HL-60 (cell line): ENCODE results near the gene COL4A6.

ENCODE experiments used
- DNase-seq, 2 experiments: peaks; one replicate each; pipeline ENCODE4 v3.0.0-alpha.2; 2010 to 2020; ENCODE audit warnings: low read depth in 1 of 2, low spot score in 1 of 2
- H3K27ac ChIP-seq: fragments of 250-450 bp; sonication (Bioruptor Pico); replicated peaks from 2 replicates; pipeline ENCODE4 v1.5.1; 2020; ENCODE audit warnings: mild to moderate bottlenecking, moderate library complexity
- H3K27me3 ChIP-seq: fragments of 250-450 bp; sonication (Bioruptor Pico); 2 replicates; pipeline ENCODE4 v1.5.1; 2021; ENCODE audit warnings: mild to moderate bottlenecking, moderate library complexity; ENCODE audit not compliant: insufficient read depth, poor library complexity, severe bottlenecking
- H3K4me3 ChIP-seq: replicated peaks from 2 replicates; pipeline ENCODE4 v1.5.1; 2011; ENCODE audit warnings: mild to moderate bottlenecking, control low read depth, low read length; ENCODE audit not compliant: insufficient read depth
- CTCF ChIP-seq: IDR thresholded peaks from one replicate; pipeline ENCODE4 v1.5.1; 2011; ENCODE audit warnings: low read length, control low read depth, inconsistent platforms; ENCODE audit not compliant: insufficient read depth
- GABPA ChIP-seq: IDR thresholded peaks from 2 replicates; pipeline ENCODE4 v1.6.1; 2012; ENCODE audit warnings: low read depth
- POLR2AphosphoS5 ChIP-seq: IDR thresholded peaks from 2 replicates; pipeline ENCODE4 v1.6.1; 2012; ENCODE audit warnings: low read depth
- REST ChIP-seq: IDR thresholded peaks from 2 replicates; pipeline ENCODE4 v1.6.1; 2012; ENCODE audit warnings: low read depth; ENCODE audit not compliant: insufficient replicate concordance
- SPI1 ChIP-seq: IDR thresholded peaks from 2 replicates; pipeline ENCODE4 v1.6.1; 2012; ENCODE audit warnings: low read depth, mild to moderate bottlenecking, borderline replicate concordance

The COL4A6 gene

GRCh38 chrX:108310506-108310905, 127.7 kb downstream of the COL4A6 start:
- H3K27me3 ChIP-seq = peaks cover 3% of the 10 kb centered on the region
- TF ChIP-seq POLR2AphosphoS5 (no peak), REST (no peak), CTCF (no peak), SPI1 (no peak), GABPA (no peak)
- no peak overlapping the region for H3K4me3 ChIP-seq
- DNase-seq = no peak
- no peak overlapping the region for H3K27ac ChIP-seq

- no peak overlapping the region for H3K27ac ChIP-seq
- no peak overlapping the region for H3K4me3 ChIP-seq
- no peak for DNase-seq
- TF ChIP-seq SPI1 = no peak
- no peak for TF ChIP-seq CTCF
- no peak for TF ChIP-seq POLR2AphosphoS5
- no peak for TF ChIP-seq REST
- TF ChIP-seq GABPA = no peak
- peaks cover 3% of the 10 kb centered on the region for H3K27me3 ChIP-seq
These were observed 129.1 kb downstream of the COL4A6 start for GRCh38 chrX:108309144-108309543.

- DNase-seq = no peak
- H3K27me3 ChIP-seq = peaks cover 3% of the 10 kb centered on the region
- no peak overlapping the region for H3K27ac ChIP-seq
- H3K4me3 ChIP-seq = no peak overlapping the region
- no peak for TF ChIP-seq CTCF
- TF ChIP-seq GABPA = no peak
- TF ChIP-seq REST = no peak
- no peak for TF ChIP-seq SPI1
- no peak for TF ChIP-seq POLR2AphosphoS5
These were observed 130.8 kb downstream of the COL4A6 start for GRCh38 chrX:108307132-108308085.
